AG09319 (cell line): ENCODE measurements around the gene TTC28.
"Not testable (repeated sequence)": the region's sequence is repeated elsewhere in the genome, so short reads cannot be mapped to it uniquely, and the experiment has no call there.

Experiments used
- DNase-seq: peaks from one replicate; pipeline ENCODE4 v3.0.0-alpha.2; 2010; ENCODE audit warnings: low read depth; ENCODE audit errors: extremely low read depth
- TF ChIP-seq, protein P1 (sequence below): IDR thresholded peaks from 2 replicates; pipeline ENCODE4 v1.5.1; 2011; ENCODE audit warnings: low read depth, mild to moderate bottlenecking, inconsistent platforms, low read length, moderate library complexity

The TTC28 gene

DNA sequence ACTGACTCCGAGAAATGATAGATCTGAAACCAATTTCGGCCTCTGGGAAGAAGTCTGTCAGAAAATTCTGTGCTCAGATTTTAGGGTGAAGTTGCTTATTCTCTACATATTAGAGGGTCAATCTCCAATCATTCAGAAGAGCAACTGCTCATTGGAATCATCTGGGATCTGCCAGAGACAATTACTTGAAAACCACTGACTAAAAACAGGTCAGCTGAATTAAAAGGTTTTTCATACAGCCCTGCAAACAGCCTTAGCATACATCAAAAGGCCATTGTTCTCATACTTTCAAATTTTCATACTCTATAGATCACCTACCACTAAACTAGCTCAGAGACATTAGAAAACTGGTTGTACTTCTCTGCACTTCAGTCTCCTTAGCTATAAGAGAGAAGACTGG, 470.9 kb downstream of the TTC28 start:
- TF ChIP-seq, protein P1, sequence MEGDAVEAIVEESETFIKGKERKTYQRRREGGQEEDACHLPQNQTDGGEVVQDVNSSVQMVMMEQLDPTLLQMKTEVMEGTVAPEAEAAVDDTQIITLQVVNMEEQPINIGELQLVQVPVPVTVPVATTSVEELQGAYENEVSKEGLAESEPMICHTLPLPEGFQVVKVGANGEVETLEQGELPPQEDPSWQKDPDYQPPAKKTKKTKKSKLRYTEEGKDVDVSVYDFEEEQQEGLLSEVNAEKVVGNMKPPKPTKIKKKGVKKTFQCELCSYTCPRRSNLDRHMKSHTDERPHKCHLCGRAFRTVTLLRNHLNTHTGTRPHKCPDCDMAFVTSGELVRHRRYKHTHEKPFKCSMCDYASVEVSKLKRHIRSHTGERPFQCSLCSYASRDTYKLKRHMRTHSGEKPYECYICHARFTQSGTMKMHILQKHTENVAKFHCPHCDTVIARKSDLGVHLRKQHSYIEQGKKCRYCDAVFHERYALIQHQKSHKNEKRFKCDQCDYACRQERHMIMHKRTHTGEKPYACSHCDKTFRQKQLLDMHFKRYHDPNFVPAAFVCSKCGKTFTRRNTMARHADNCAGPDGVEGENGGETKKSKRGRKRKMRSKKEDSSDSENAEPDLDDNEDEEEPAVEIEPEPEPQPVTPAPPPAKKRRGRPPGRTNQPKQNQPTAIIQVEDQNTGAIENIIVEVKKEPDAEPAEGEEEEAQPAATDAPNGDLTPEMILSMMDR, result no peak
- no peak for DNase-seq

DNA sequence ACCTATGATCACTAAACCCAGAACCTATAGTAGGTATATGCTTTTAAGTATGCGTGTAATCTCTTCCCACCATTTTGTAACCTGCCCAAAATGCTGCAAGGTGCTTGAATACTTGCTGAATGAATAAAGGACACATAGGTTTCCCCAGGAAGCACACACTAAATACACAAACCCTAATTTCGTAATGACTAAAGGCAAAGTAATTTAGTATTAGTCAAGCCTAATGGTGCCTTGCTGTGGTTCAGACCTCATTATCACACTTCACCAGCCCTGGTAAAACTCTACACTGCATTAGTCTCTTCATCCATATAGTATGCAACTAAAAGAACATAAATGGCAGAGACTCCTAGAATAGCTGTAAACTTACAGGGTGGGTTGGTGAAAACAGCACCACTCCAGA, 471.6 kb downstream of the TTC28 start:
- DNase-seq, result no peak
- TF ChIP-seq, protein P1, result no peak

DNA sequence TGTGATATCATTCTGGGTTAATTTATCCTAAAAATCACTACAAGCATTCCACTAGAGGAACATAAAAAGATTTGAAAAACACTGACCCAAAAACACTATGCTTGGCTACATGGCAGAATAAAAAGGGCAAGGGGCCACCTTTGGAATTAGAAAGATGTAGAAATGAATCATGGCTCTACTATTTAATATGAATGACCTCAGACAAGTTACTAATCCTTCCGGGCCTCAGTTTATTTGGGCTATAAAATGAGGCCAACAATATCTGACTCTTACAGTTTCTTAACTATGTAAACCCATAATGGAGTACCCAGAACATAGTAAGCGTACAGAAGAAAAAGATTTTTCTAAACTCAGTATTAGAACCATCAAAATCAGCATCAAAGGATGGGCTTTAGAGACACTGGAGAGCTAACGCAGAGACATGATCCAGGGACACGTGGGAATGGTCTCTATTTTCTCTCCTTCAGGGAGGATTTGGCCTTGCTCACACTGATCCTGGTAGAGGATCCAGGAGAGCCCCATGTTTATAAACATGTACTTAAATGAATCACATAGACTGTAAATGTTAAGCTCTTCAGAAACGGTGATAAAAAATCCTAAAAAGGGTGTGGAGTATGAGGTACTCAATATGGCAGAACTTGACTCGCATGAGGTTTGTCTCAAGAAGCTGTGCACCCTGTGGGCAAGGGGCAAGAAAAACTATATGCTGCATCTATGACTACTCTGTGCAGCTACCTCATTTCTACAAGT, 472.2 kb downstream of the TTC28 start:
- no peak for DNase-seq
- TF ChIP-seq, protein P1, result no peak

DNA sequence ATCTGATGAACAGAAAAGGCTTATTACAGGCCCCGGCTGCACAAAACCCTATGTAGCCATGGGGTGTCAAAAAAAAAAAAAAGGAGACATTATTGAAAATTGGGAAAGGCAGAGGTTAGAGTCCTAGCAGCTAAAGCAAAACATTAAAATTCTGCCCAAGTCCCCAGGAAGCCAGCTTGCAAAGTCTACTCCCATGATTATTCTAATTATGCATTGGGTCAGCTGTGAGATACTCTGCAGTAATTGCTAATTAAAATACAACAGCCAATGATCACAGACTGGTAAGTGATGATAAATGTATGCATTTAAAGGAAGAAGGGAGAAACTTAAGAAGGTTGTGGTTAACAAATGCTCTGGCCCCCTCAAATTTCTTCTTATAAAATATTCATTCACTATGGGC, 473.7 kb downstream of the TTC28 start:
- no peak for DNase-seq
- TF ChIP-seq, protein P1, result no peak

DNA sequence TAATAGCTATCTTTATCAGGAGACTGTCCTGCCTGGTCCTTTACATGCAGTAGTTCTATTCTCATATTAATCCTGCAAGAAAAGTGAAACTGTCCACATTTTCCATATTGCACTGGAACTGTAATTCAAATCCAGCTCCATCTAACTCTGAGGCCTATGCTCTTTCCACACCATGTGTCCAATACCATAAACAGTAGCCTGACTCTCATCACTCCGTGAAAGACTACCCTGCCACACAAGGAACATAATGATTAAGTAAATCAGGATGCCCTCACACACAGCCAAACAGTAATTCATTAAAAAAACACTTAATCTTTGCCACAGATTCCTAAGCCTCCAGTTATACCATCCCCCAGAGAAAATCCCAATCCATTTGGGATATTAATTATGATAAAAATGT, 475.3 kb downstream of the TTC28 start:
- TF ChIP-seq, protein P1, result no peak
- DNase-seq, result no peak

DNA sequence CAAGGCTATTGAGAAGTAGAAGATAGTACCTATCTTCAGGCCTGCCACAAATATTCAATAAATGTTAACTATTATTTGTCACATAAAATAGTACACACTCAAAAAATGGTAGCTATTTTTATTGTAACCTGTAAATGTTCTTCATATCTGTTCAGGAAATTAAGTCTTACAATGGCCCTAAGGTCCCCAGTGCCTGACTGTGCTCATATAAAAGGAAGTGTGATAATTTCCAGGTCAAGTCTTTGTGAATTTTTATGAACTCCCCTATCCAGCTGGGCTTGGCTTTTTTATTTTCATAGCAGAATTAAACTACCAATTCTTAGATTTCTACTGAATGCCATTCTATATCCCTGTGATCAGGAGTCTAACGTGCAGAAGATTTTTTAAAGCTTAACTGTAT, 476.4 kb downstream of the TTC28 start:
- TF ChIP-seq, protein P1, result no peak
- DNase-seq, result no peak

DNA sequence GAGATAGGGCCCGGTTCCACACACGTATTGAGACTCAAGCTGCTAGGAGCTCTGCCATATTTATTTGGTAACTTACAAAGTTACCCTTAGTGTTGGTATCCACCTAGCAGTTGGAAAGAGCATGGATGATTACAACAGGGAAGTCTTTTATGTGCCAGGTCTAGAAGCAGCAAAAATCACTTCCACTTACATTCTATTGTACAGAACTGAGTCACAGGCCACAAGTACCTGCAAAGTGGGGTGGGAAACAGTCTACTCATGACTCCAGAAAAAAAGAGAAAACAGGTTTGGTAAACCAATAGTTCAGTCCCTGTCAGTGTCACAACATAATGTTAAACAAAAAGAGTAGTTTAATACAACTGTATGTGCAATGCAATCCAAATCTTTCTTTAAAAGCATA, 480.9 kb downstream of the TTC28 start:
- TF ChIP-seq, protein P1, result no peak
- no peak for DNase-seq

DNA sequence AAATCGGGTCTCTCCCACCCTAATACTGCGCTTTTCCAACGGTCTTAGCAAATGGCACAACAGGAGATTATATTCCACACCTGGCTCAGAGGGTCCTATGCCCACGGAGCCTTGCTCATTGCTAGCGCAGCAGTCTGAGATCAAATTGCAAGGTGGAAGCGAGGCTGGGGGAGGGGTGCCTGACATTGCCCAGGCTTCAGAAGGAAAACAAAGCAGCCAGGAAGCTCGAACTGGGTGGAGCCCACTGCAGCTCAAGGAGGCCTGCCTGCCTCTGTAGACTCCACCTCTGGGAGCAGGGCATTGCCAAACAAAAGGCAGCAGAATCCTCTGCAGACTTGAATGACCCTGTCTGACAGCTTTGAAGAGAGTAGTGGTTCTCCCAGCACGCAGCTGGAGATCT, 488.1 kb downstream of the TTC28 start:
- not testable (repeated sequence) for DNase-seq
